ENCODE measurements around the gene INPP5D. TPM values are rescaled to one million over a fixed set of nuclear protein-coding genes. Genes with fewer than 3 reads are reported as not detected.

Gene INPP5D
- total and polyA plus RNA-seq, 7 experiments from 2014 or later, result 41.0 to 232 (median 122) TPM

GRCh38 chr2:233081731-233082221 lies 21.6 kb downstream of the INPP5D start:
- Histone ChIP-seq H3K27me3 (ENCODE audit: control insufficient read depth in 2 of 2, insufficient read depth in 2 of 2, low read length in 2 of 2) (no peaks in the 10 kb centered on the region), H3K9me3 (ENCODE audit: control insufficient read depth in 2 of 3, low read length in 3 of 3) (no peaks in the 10 kb centered on the region), H3K27ac (ENCODE audit: low read depth, low read length) (peak overlapping the region; percentile 57), H3K36me3 (ENCODE audit: control insufficient read depth in 2 of 3, insufficient read depth in 3 of 3, low read length in 3 of 3) (peaks cover 0 to 4% (median 0%) of the 10 kb centered on the region in 3 experiments), H3K4me1 (ENCODE audit: control insufficient read depth in 2 of 2, insufficient read depth in 2 of 2, low read length in 2 of 2) (peaks cover 85 to 98% of the 10 kb centered on the region in 2 donors), H3K4me3 (ENCODE audit: low read length) (peak overlapping the region; percentile 38)
- CTCF ChIA-PET, result interaction anchor here (2.5 to 5.0 kb wide), 2 partner anchors 21 to 27 kb away, joined by 10 to 20 read pairs; partner anchors contain the start of gene INPP5D
- intact Hi-C loops (cut with micrococcal nuclease), result loop anchor here (1.0 to 10.0 kb wide), 11 partner anchors 15 to 384 kb away; partner anchors contain the start of genes ATG16L1 (in 2 of the 2), GIGYF2 (in 1 of the 2) and INPP5D (in 1 of the 2)
- no peak for DNase-seq
- POLR2A ChIA-PET, result interaction anchor here (0.6 to 13.0 kb wide), 6 partner anchors 10 to 186 kb away, joined by 3 to 144 read pairs (median 5); partner anchors contain the start of gene INPP5D
- H3K27ac Mint-ChIP-seq, result peak overlapping the region in 8 of 9 donors; percentile 88 to 98 (median 93)
- H3K27me3 Mint-ChIP-seq, result no peaks in the 10 kb centered on the region
- H3K4me3 Mint-ChIP-seq, result peak overlapping the region; percentile 79 to 86 (median 82)
- no peaks in the 10 kb centered on the region for H3K9me3 Mint-ChIP-seq
- no peak for ATAC-seq
- peaks cover 0 to 58% (median 23%) of the 10 kb centered on the region in 5 donors for H3K36me3 Mint-ChIP-seq
- peaks cover 75 to 92% (median 85%) of the 10 kb centered on the region in 7 donors for H3K4me1 Mint-ChIP-seq

DNA sequence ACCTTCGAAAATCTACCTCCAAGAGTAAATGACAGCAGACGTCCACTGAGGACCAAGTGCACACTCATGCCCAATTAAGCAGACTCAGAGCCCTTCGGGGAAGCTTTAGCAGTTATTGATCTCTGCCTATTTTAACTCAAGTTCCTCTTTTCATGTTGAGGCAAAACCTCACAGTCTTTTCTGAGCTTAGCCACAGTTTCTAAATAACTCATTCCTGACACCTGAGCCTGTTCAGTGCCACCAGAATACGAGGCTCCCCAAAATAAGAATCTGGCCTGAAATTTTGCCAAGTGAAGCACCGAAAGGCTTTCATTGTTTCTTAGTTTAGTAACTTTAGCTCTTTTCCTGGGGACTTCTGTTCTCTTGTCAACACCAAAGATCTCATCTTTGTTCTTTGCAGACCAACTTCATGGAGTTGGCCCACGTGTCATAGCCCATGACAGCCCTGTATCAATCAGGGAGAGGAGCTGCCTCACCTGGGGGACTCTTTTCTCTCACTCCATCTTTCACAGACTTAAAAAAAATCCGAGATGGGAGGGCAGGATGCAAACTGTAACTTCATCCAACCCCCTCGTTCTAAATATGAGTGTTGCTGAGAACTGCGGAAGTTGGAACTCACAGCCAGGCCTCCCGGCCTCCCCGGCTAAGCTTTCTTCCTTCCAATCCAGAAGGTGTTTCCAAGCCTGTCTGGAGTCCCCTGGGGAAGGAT lies 22.2 kb downstream of the INPP5D start:
- Mint-ChIP-seq H3K36me3 (peaks cover 0 to 58% (median 26%) of the 10 kb centered on the region in 5 donors), H3K4me3 (peak overlapping the region; percentile 79 to 86 (median 82)), H3K9me3 (no peaks in the 10 kb centered on the region), H3K4me1 (peaks cover 79 to 96% (median 88%) of the 10 kb centered on the region in 7 donors), H3K27me3 (no peaks in the 10 kb centered on the region), H3K27ac (peak overlapping the region in 8 of 9 donors; percentile 88 to 98 (median 93))
- peaks cover 81 to 95% of the 10 kb centered on the region in 2 donors for H3K4me1 ChIP-seq (ENCODE audit: control insufficient read depth in 2 of 2, insufficient read depth in 2 of 2, low read length in 2 of 2)
- peak overlapping the region; percentile 38 for H3K4me3 ChIP-seq (ENCODE audit: low read length)
- ChIA-PET POLR2A (interaction anchor here (0.6 to 13.0 kb wide), 12 partner anchors 10 to 321 kb away, joined by 3 to 144 read pairs (median 4); partner anchors contain the start of genes DGKD and INPP5D), CTCF (interaction anchor here (0.7 to 5.0 kb wide), 3 partner anchors 10 to 28 kb away, joined by 3 to 20 read pairs (median 10); partner anchors contain the start of gene INPP5D)
- ATAC-seq (no peak), DNase-seq (no peak)
- H3K27me3 ChIP-seq (ENCODE audit: control insufficient read depth in 2 of 2, insufficient read depth in 2 of 2, low read length in 2 of 2), result no peaks in the 10 kb centered on the region
- H3K9me3 ChIP-seq (ENCODE audit: control insufficient read depth in 2 of 3, low read length in 3 of 3), result no peaks in the 10 kb centered on the region
- H3K27ac ChIP-seq (ENCODE audit: low read depth, low read length), result peak overlapping the region; percentile 57
- intact Hi-C loops (cut with micrococcal nuclease), result loop anchor here (2.0 to 10.0 kb wide), 10 partner anchors 14 to 385 kb away; partner anchors contain the start of genes ATG16L1 (in 2 of the 2) and GIGYF2 (in 1 of the 2)
- peaks cover 0 to 4% (median 0%) of the 10 kb centered on the region in 3 experiments for H3K36me3 ChIP-seq (ENCODE audit: control insufficient read depth in 2 of 3, insufficient read depth in 3 of 3, low read length in 3 of 3)

GRCh38 chr2:233082931-233083755 lies 23.0 kb downstream of the INPP5D start:
- peaks cover 76 to 88% of the 10 kb centered on the region in 2 donors for H3K4me1 ChIP-seq (ENCODE audit: control insufficient read depth in 2 of 2, insufficient read depth in 2 of 2, low read length in 2 of 2)
- H3K27me3 ChIP-seq (ENCODE audit: control insufficient read depth in 2 of 2, insufficient read depth in 2 of 2, low read length in 2 of 2), result no peaks in the 10 kb centered on the region
- ChIA-PET POLR2A (interaction anchor here (0.6 to 13.0 kb wide), 11 partner anchors 7 to 320 kb away, joined by 3 to 144 read pairs (median 4); partner anchors contain the start of gene INPP5D), CTCF (interaction anchor here (0.7 to 5.0 kb wide), 4 partner anchors 9 to 30 kb away, joined by 3 to 20 read pairs (median 6); partner anchors contain the start of gene INPP5D)
- ATAC-seq, result no peak
- peaks cover 80 to 96% (median 87%) of the 10 kb centered on the region in 7 donors for H3K4me1 Mint-ChIP-seq
- intact Hi-C loops (cut with micrococcal nuclease), result loop anchor here (2.0 to 10.0 kb wide), 10 partner anchors 14 to 386 kb away; partner anchors contain the start of genes ATG16L1 (in 2 of the 2) and GIGYF2 (in 1 of the 2)
- peak overlapping the region; percentile 57 for H3K27ac ChIP-seq (ENCODE audit: low read depth, low read length)
- DNase-seq, result no peak
- H3K4me3 ChIP-seq (ENCODE audit: low read length), result peak overlapping the region; percentile 27
- no peaks in the 10 kb centered on the region for H3K9me3 Mint-ChIP-seq
- peak overlapping the region in 8 of 9 donors; percentile 88 to 98 (median 93) for H3K27ac Mint-ChIP-seq
- no peaks in the 10 kb centered on the region for H3K9me3 ChIP-seq (ENCODE audit: control insufficient read depth in 2 of 3, low read length in 3 of 3)
- H3K4me3 Mint-ChIP-seq, result peak overlapping the region; percentile 79 to 86 (median 82)
- H3K36me3 Mint-ChIP-seq, result peaks cover under 1 to 58% (median 30%) of the 10 kb centered on the region in 5 donors
- peaks cover under 1 to 6% (median 5%) of the 10 kb centered on the region in 3 experiments for H3K36me3 ChIP-seq (ENCODE audit: control insufficient read depth in 2 of 3, insufficient read depth in 3 of 3, low read length in 3 of 3)
- no peaks in the 10 kb centered on the region for H3K27me3 Mint-ChIP-seq

GRCh38 chr2:233083782-233084181 lies 23.6 kb downstream of the INPP5D start:
- ChIA-PET CTCF (interaction anchor here (1.0 to 5.0 kb wide), 3 partner anchors 23 to 31 kb away, joined by 3 to 20 read pairs (median 3); partner anchors contain the start of gene INPP5D), POLR2A (interaction anchor here (1.0 to 13.0 kb wide), 7 partner anchors 8 to 267 kb away, joined by 3 to 144 read pairs (median 5); partner anchors contain the start of genes ATG16L1 and INPP5D)
- Histone ChIP-seq H3K36me3 (ENCODE audit: control insufficient read depth in 2 of 3, insufficient read depth in 3 of 3, low read length in 3 of 3) (peaks cover 7 to 11% (median 9%) of the 10 kb centered on the region in 3 experiments), H3K9me3 (ENCODE audit: control insufficient read depth in 2 of 3, low read length in 3 of 3) (no peaks in the 10 kb centered on the region), H3K4me1 (ENCODE audit: control insufficient read depth in 2 of 2, insufficient read depth in 2 of 2, low read length in 2 of 2) (peaks cover 71 to 89% of the 10 kb centered on the region in 2 donors), H3K4me3 (ENCODE audit: low read length) (peak overlapping the region; percentile 27), H3K27ac (ENCODE audit: low read depth, low read length) (peak overlapping the region; percentile 57), H3K27me3 (ENCODE audit: control insufficient read depth in 2 of 2, insufficient read depth in 2 of 2, low read length in 2 of 2) (no peaks in the 10 kb centered on the region)
- peak; percentile 30 for ATAC-seq
- peak in 5 of 9 donors; percentile 43 to 56 (median 49) for DNase-seq
- H3K27ac Mint-ChIP-seq, result peak overlapping the region in 8 of 9 donors; percentile 88 to 98 (median 93)
- peaks cover 82 to 96% (median 92%) of the 10 kb centered on the region in 7 donors for H3K4me1 Mint-ChIP-seq
- H3K27me3 Mint-ChIP-seq, result no peaks in the 10 kb centered on the region
- H3K9me3 Mint-ChIP-seq, result peaks cover 0 to 2% (median 0%) of the 10 kb centered on the region in 11 donors
- H3K4me3 Mint-ChIP-seq, result peak overlapping the region; percentile 79 to 86 (median 82)
- peaks cover 6 to 57% (median 30%) of the 10 kb centered on the region in 5 donors for H3K36me3 Mint-ChIP-seq
- intact Hi-C loops (cut with micrococcal nuclease), result loop anchor here (2.0 to 10.0 kb wide), 10 partner anchors 13 to 386 kb away; partner anchors contain the start of genes ATG16L1 (in 2 of the 2) and GIGYF2 (in 1 of the 2)

GRCh38 chr2:233084488-233084887 lies 24.3 kb downstream of the INPP5D start:
- Mint-ChIP-seq H3K4me3 (peak overlapping the region; percentile 79 to 86 (median 82)), H3K4me1 (peaks cover 74 to 93% (median 88%) of the 10 kb centered on the region in 7 donors), H3K27me3 (no peaks in the 10 kb centered on the region), H3K9me3 (peaks cover 0 to 2% (median 0%) of the 10 kb centered on the region in 11 donors), H3K36me3 (peaks cover 6 to 52% (median 30%) of the 10 kb centered on the region in 5 donors), H3K27ac (peak overlapping the region in 8 of 9 donors; percentile 88 to 98 (median 93))
- H3K27me3 ChIP-seq (ENCODE audit: control insufficient read depth in 2 of 2, insufficient read depth in 2 of 2, low read length in 2 of 2), result no peaks in the 10 kb centered on the region
- H3K4me3 ChIP-seq (ENCODE audit: low read length), result peak overlapping the region; percentile 27
- no peaks in the 10 kb centered on the region for H3K9me3 ChIP-seq (ENCODE audit: control insufficient read depth in 2 of 3, low read length in 3 of 3)
- peaks cover 9 to 17% (median 11%) of the 10 kb centered on the region in 3 experiments for H3K36me3 ChIP-seq (ENCODE audit: control insufficient read depth in 2 of 3, insufficient read depth in 3 of 3, low read length in 3 of 3)
- H3K4me1 ChIP-seq (ENCODE audit: control insufficient read depth in 2 of 2, insufficient read depth in 2 of 2, low read length in 2 of 2), result peaks cover 64 to 82% of the 10 kb centered on the region in 2 donors
- intact Hi-C loops (cut with micrococcal nuclease), result loop anchor here (5.0 to 10.0 kb wide), 8 partner anchors 33 to 387 kb away; partner anchors contain the start of genes ATG16L1 (in 2 of the 2) and GIGYF2 (in 1 of the 2)
- POLR2A ChIA-PET, result interaction anchor here (0.7 to 13.0 kb wide), 6 partner anchors 9 to 1405 kb away, joined by 3 to 144 read pairs (median 5); partner anchors contain the start of genes ATG16L1 and INPP5D
- H3K27ac ChIP-seq (ENCODE audit: low read depth, low read length), result peak overlapping the region; percentile 57
- CTCF ChIA-PET, result interaction anchor here (1.0 to 5.0 kb wide), 3 partner anchors 24 to 32 kb away, joined by 3 to 20 read pairs (median 3); partner anchors contain the start of gene INPP5D
- DNase-seq, result peak in 7 of 9 donors; percentile 32 to 66 (median 55)
- peak; percentile 64 for ATAC-seq

Data from naive thymus-derived CD4-positive, alpha-beta T cell (primary cell).